NCI-H748 (cell line): ENCODE data around the gene TIAM2.
"Not testable (repeated sequence)": the region's sequence is repeated elsewhere in the genome, so short reads cannot be mapped to it uniquely, and the experiment has no call there.

ENCODE experiments used
- DNase-seq: peaks from one replicate; lab custom pipeline; 2025; ENCODE audit not compliant: unreplicated experiment; lab: John Stamatoyannopoulos, UW

TIAM2 gene

GRCh38 chr6:155090166-155090565 lies 95.1 kb downstream of the TIAM2 start:
- no peak for DNase-seq

GRCh38 chr6:155091756-155092155 lies 96.6 kb downstream of the TIAM2 start:
- DNase-seq, result no peak

GRCh38 chr6:155093430-155093829 lies 98.3 kb downstream of the TIAM2 start:
- DNase-seq, result no peak

GRCh38 chr6:155100087-155100486 lies 105.0 kb downstream of the TIAM2 start:
- peak; percentile 50 for DNase-seq

GRCh38 chr6:155100591-155100990 lies 105.5 kb downstream of the TIAM2 start:
- DNase-seq, result no peak

GRCh38 chr6:155103083-155103645 lies 108.0 kb downstream of the TIAM2 start:
- not testable (repeated sequence) for DNase-seq

GRCh38 chr6:155103816-155104366 lies 108.8 kb downstream of the TIAM2 start:
- no peak for DNase-seq

- no peak for DNase-seq
Measured at GRCh38 chr6:155106456-155107115, 111.5 kb downstream of the TIAM2 start.

- DNase-seq, result no peak
Measured at GRCh38 chr6:155107432-155108069, 112.4 kb downstream of the TIAM2 start.

- no peak for DNase-seq
Measured at GRCh38 chr6:155108070-155108820, 113.1 kb downstream of the TIAM2 start.

- no peak for DNase-seq
Measured at GRCh38 chr6:155110721-155111120, 115.6 kb downstream of the TIAM2 start.

- no peak for DNase-seq
Measured at GRCh38 chr6:155112757-155113156, 117.6 kb downstream of the TIAM2 start.

- no peak for DNase-seq
Measured at GRCh38 chr6:155115893-155116570, 120.9 kb downstream of the TIAM2 start.

- DNase-seq, result no peak
Measured at GRCh38 chr6:155116571-155116910, 121.4 kb downstream of the TIAM2 start.

- DNase-seq, result no peak
Measured at GRCh38 chr6:155117256-155117655, 122.1 kb downstream of the TIAM2 start.

- no peak for DNase-seq
Measured at GRCh38 chr6:155117785-155118184, 122.7 kb downstream of the TIAM2 start.

GRCh38 chr6:155119201-155119600 lies 124.1 kb downstream of the TIAM2 start:
- DNase-seq, result not testable (repeated sequence)

GRCh38 chr6:155120034-155120433 lies 124.9 kb downstream of the TIAM2 start:
- DNase-seq, result no peak

GRCh38 chr6:155121294-155121693 lies 126.2 kb downstream of the TIAM2 start:
- DNase-seq, result no peak

- DNase-seq, result no peak
Measured at GRCh38 chr6:155121699-155122098, 126.6 kb downstream of the TIAM2 start.
